ENCODE results near the gene GMEB2. TPM values are rescaled to one million over a fixed set of nuclear protein-coding genes. Genes with fewer than 3 reads are reported as not detected.
A peak's percentile ranks its signal among the peaks of the same experiment; 100 is the strongest.

GMEB2 gene
- total and polyA plus RNA-seq, 2 donors (not counting 1 experiment from before 2014, with no cell fraction given), result 6.3 to 10.9 TPM

- H3K4me2 ChIP-seq (ENCODE audit: extremely low read depth, insufficient read depth, low read length), result peak overlapping the region; percentile 85
- H3K27me3 ChIP-seq (ENCODE audit: control insufficient read depth, insufficient read depth, low read length), result peaks cover 4% of the 10 kb centered on the region
- DNase-seq (ENCODE audit: low read depth in 2 of 2), result peak; percentile 56 to 88
- no peaks in the 10 kb centered on the region for H3K4me1 ChIP-seq (ENCODE audit: control insufficient read depth, extremely low read depth, insufficient read depth, low read length)
- peak overlapping the region; percentile 23 for H2AFZ ChIP-seq (ENCODE audit: low read length)
- peak overlapping the region; percentile 53 to 68 (median 60) for H3K4me3 ChIP-seq (replicated peaks in 1 of 4; ENCODE audit: control extremely low read depth in 1 of 4, insufficient read depth in 1 of 4, low read depth in 3 of 4, low read length in 4 of 4)
- H3K36me3 ChIP-seq (ENCODE audit: control insufficient read depth, insufficient read depth, low read length), result no peaks in the 10 kb centered on the region
- H4K20me1 ChIP-seq (ENCODE audit: control insufficient read depth, extremely low read depth, insufficient read depth, low read length), result no peaks in the 10 kb centered on the region
- H3K9ac ChIP-seq (ENCODE audit: insufficient read depth, low read length), result peak overlapping the region; percentile 62
- H3K9me3 ChIP-seq (ENCODE audit: control insufficient read depth, insufficient read depth, low read depth, low read length), result no peaks in the 10 kb centered on the region
- no peak overlapping the region for H3K27ac ChIP-seq (ENCODE audit: insufficient read depth, low read length)
- TF ChIP-seq CTCF (conservative IDR thresholded peaks at IDR 0.05 in 1 of 2, IDR thresholded peaks at IDR 0.05 in 1 of 2; ENCODE audit: low read depth in 1 of 2, low read length in 2 of 2), result no peak
- no peak for TF ChIP-seq EZH2 (IDR thresholded peaks at IDR 0.05; ENCODE audit: low read length, missing control alignments)
- H3K79me2 ChIP-seq (ENCODE audit: control insufficient read depth, insufficient read depth, low read length), result no peaks in the 10 kb centered on the region
Observed at GRCh38 chr20:63553251-63553932, 73.5 kb downstream of the GMEB2 start.

GRCh38 chr20:63552481-63553249, 74.2 kb downstream of the GMEB2 start:
- peaks cover 8% of the 10 kb centered on the region for H3K27me3 ChIP-seq (ENCODE audit: control insufficient read depth, insufficient read depth, low read length)
- H3K36me3 ChIP-seq (ENCODE audit: control insufficient read depth, insufficient read depth, low read length), result no peaks in the 10 kb centered on the region
- no peaks in the 10 kb centered on the region for H3K9me3 ChIP-seq (ENCODE audit: control insufficient read depth, insufficient read depth, low read depth, low read length)
- no peak overlapping the region for H3K9ac ChIP-seq (ENCODE audit: insufficient read depth, low read length)
- H3K79me2 ChIP-seq (ENCODE audit: control insufficient read depth, insufficient read depth, low read length), result no peaks in the 10 kb centered on the region
- DNase-seq (ENCODE audit: low read depth in 2 of 2), result no peak
- H3K27ac ChIP-seq (ENCODE audit: insufficient read depth, low read length), result no peak overlapping the region
- H3K4me1 ChIP-seq (ENCODE audit: control insufficient read depth, extremely low read depth, insufficient read depth, low read length), result no peaks in the 10 kb centered on the region
- no peak overlapping the region for H3K4me2 ChIP-seq (ENCODE audit: extremely low read depth, insufficient read depth, low read length)
- TF ChIP-seq EZH2 (IDR thresholded peaks at IDR 0.05; ENCODE audit: low read length, missing control alignments), result no peak
- TF ChIP-seq CTCF (conservative IDR thresholded peaks at IDR 0.05 in 1 of 2, IDR thresholded peaks at IDR 0.05 in 1 of 2; ENCODE audit: low read depth in 1 of 2, low read length in 2 of 2), result no peak
- H3K4me3 ChIP-seq (replicated peaks in 1 of 4; ENCODE audit: control extremely low read depth in 1 of 4, insufficient read depth in 1 of 4, low read depth in 3 of 4, low read length in 4 of 4), result no peak overlapping the region
- no peaks in the 10 kb centered on the region for H4K20me1 ChIP-seq (ENCODE audit: control insufficient read depth, extremely low read depth, insufficient read depth, low read length)
- no peak overlapping the region for H2AFZ ChIP-seq (ENCODE audit: low read length)

- no peak for DNase-seq (ENCODE audit: low read depth in 2 of 2)
- Histone ChIP-seq H3K36me3 (ENCODE audit: control insufficient read depth, insufficient read depth, low read length) (no peaks in the 10 kb centered on the region), H2AFZ (ENCODE audit: low read length) (no peak overlapping the region), H3K79me2 (ENCODE audit: control insufficient read depth, insufficient read depth, low read length) (no peaks in the 10 kb centered on the region), H3K4me1 (ENCODE audit: control insufficient read depth, extremely low read depth, insufficient read depth, low read length) (no peaks in the 10 kb centered on the region), H3K27me3 (ENCODE audit: control insufficient read depth, insufficient read depth, low read length) (peaks cover 11% of the 10 kb centered on the region), H3K4me2 (ENCODE audit: extremely low read depth, insufficient read depth, low read length) (no peak overlapping the region), H3K4me3 (replicated peaks in 1 of 4; ENCODE audit: control extremely low read depth in 1 of 4, insufficient read depth in 1 of 4, low read depth in 3 of 4, low read length in 4 of 4) (no peak overlapping the region), H4K20me1 (ENCODE audit: control insufficient read depth, extremely low read depth, insufficient read depth, low read length) (no peaks in the 10 kb centered on the region), H3K27ac (ENCODE audit: insufficient read depth, low read length) (no peak overlapping the region), H3K9me3 (ENCODE audit: control insufficient read depth, insufficient read depth, low read depth, low read length) (no peaks in the 10 kb centered on the region), H3K9ac (ENCODE audit: insufficient read depth, low read length) (no peak overlapping the region)
- TF ChIP-seq CTCF (conservative IDR thresholded peaks at IDR 0.05 in 1 of 2, IDR thresholded peaks at IDR 0.05 in 1 of 2; ENCODE audit: low read depth in 1 of 2, low read length in 2 of 2), result no peak
- TF ChIP-seq EZH2 (IDR thresholded peaks at IDR 0.05; ENCODE audit: low read length, missing control alignments), result no peak
Observed at GRCh38 chr20:63551068-63551467, 75.8 kb downstream of the GMEB2 start.
